GM19395 (cell line): Measurements from ENCODE around the gene NUP35.

Experiments
- ATAC-seq: cut with Tn5 transposase; IDR thresholded peaks from one replicate; pipeline ENCODE4 v1.9.1; 2021; ENCODE audit warnings: mild to moderate bottlenecking, moderate library complexity; ENCODE audit not compliant: unreplicated experiment

NUP35 gene

GRCh38 chr2:183204397-183204796 is 80.2 kb downstream of the NUP35 start:
- ATAC-seq, result no peak

GRCh38 chr2:183207110-183207509 is 82.9 kb downstream of the NUP35 start:
- no peak for ATAC-seq

GRCh38 chr2:183209395-183210028 is 85.3 kb downstream of the NUP35 start:
- ATAC-seq, result no peak
